Stimulated activated CD8-positive, alpha-beta memory T cell treated with anti-CD3 and anti-CD28 coated beads, Interleukin-4, amount 100 ng/mL, for 4 hours (primary cell): ENCODE results near the gene LIPT1.
"Not testable (repeated sequence)": the region's sequence is repeated elsewhere in the genome, so short reads cannot be mapped to it uniquely, and the experiment has no call there.

Experiments used
- DNase-seq, 2 donors: peaks; one replicate each; pipeline ENCODE4 v3.0.0-alpha.2; 2020; ENCODE audit warnings: low read depth in 2 of 2, low spot score in 1 of 2

The LIPT1 gene

DNA sequence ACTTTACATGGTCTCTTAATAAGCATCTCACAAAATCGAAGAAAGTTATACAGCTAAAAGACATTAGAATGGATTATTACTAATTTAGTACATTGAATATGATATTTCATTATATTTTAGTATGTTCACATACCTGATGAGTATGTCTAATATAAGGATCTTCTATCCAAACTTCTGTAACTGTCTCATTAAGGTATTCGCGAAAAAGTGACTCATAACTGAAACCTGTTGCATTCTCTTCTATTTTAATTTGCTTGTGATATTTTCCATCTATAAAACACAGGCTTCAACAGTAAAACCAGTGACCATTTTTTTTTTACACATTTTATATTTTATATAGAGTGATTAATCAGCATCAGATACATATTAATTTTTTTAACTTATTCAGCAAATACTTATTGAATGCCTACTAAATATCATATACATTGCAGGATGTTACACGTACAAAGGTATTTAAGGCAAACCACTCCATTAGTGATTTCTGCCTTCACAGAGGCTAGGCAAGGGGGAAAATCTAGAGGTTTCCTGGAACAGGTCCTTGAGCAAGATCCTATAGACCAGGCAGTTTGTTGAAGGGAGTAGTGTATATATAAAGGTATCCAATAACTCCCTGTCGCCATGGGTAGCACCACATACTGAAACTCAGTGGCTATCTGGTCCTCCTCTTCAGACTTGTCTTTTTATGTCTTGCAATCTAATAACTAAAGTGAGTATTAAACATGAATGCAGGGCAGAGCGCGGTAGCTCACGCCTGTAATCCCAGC lies 16.8 kb downstream of the LIPT1 start:
- DNase-seq = no peak

DNA sequence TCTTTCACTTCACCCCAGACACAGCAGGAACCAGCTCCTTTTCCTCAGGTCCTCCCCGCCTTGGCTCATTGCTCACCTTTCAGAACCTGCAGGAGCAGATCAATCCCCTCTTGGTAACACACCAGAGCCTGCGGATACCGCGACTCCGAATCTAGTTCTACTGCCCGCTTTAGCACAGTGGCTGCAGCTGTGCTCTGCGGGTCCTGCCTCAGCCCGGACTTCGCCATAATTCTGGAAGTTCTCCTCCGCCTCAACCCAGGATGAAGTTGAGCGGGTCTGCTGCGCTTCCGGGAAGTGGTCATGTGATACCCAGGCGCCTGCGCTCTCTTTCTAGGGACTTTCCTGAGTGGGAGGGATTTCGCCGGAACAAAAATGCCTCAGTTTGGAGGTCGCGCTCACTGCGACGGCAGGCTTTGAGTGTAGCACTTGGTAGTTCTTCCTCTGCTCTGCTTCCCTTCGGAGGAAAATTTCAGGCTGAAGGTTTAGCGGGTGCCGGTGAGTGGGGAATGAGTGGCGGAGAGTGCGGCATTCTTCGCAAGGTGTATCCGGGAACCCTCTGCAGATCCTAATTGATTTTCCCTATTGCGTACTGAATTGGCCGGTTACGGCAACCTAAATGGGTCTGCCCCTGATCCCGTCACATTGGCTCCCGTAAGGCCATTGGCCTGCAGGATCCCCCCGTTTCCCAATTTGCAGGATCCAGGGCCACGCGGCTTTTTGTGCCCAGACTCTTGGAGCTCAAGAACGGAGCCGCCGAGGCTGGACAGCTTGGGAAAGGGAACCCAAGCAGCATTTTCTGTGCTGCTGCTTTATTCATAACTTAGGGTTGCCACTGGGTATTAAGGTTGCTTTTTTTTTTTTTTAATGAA lies 26.2 kb downstream of the LIPT1 start, which contains the start of the genes MITD1 and MRPL30:
Gene MITD1, minus strand, starts transcription at position 304 of the 869 bp plus-strand sequence. Its CDS starts 77 bp downstream, at position 227.
Gene MRPL30, plus strand, starts transcription at position 430 of the 869 bp plus-strand sequence. CDS start 5,020 bp downstream, outside the sequence.
- peak; percentile 79 to 83 for DNase-seq

DNA sequence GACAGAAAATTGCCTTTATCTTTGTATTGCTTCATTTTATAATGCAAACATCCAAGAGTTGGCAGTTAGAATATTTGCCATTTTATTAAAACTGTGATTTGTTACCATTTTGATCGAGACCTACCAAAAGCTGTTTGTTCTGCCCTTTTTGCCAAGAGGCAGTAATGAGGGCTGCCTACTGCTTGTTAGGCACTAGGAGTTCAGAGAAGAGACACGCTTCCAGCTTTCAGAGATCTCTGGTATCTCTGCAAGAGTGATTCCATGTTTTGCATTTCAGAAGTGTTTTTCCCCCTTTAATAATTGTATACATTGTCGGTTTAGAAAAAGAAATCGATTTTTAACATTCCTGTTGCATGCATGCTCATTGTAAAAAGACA lies 26.8 kb downstream of the LIPT1 start:
- DNase-seq = no peak

DNA sequence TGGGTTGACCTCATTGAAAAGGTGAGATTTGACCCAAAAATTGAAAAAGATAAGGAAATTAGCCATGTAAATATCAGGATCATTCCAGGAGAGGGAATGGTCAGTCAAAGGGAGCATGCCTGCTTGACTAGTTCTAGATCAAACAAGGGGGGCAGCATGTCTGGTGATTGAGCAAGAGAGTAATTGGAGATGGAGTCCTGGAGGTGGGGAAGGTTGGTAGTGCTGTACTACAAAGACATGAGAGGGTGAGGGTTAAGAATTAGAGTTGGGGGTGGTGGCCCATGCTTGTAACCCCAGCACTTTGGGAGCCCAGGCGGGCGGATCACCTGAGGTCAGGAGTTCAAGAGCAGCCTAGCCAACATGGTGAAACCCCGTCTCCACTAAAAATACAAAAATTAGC lies 28.3 kb downstream of the LIPT1 start:
- no peak for DNase-seq

DNA sequence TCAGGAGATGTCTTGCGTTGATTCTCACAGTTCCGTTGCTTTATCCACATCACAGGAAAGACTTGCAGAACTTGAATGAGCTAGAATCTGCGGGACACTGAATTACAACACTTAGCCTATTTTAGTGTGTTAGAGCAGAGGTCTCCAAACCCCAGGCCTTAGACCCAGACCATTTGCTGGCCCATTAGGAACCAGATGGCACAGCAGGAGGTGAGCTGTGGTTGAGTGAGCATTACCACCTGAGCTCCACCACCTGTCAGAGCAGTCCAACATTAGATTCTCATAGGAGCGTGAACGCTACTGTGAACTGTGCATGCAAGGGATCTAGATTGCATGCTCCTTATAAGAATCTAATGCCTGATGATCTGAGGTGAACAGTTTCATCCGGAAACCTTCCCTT lies 30.0 kb downstream of the LIPT1 start:
- no peak for DNase-seq

DNA sequence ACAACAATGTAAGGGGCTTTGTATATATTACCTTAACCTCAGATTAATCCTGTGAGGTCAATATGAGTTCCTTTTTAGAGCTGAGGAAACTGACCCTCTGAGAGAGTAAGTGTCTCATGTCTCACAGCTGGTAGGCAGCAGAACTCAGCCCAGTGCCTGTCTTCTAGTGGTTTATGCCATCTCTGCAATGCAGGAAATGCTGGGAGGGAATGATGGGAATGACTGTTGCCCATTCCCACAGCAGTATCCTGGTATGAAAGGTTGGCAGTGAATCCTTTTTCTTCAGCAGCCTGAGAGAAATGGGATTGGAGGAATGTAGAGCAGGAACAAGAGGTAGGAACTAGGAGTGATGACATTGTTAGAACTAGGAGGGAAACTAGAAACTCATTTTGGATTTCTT lies 32.2 kb downstream of the LIPT1 start:
- DNase-seq = no peak

DNA sequence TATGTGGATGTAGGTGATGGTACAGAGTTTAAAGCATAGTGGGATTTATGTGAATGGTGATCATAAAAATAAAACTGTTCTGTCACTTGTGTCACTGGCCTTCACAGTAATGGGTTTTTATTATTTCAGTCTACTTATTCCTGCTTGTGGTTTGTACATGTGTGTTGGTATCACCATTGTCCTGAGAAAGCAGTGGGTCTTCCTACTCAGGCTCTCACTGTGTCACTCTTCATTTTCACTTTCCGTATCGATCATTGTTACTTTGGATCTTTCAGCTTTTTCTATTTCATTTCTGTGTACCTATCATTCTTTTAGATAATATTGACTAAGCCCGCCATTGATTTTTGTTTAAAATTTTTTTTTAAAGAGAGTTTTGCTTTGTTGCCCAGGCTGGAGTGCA lies 33.6 kb downstream of the LIPT1 start:
- DNase-seq = no peak

DNA sequence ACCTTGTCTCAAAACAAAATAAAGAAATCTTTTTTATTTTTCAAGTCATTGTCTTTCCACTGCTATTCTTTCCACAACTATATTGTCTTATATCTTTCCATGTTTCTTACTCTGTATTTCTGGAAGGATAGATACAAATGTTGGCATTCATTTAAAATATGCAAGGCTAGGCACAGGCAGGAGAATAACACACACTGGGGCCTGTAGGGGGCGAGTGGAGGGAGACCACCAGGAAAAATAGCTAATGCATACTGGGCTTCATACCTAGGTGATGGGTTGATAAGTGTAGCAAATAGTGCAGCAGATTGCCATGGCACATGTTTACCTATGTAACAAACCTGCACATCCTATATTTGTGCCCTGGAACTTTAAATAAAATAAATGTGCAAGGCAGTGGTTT lies 35.8 kb downstream of the LIPT1 start:
- DNase-seq = no peak

DNA sequence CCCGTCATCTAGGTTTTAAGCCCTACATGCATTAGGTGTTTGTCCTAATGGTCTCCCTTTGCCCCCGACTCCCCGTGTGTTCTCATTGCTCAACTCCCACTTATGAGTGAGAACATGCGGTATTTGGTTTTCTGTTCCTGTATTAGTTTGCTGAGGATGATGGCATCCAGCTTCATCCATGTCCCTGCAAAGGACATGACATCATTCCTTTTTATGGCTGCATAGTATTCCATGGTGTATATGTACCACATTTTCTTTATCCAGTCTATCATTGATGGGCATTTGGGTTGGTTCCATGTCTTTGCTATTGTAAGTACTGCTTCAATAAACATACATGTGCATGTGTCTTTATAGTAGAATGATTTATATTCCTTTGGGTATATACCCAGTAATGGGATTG lies 37.6 kb downstream of the LIPT1 start:
- not testable (repeated sequence) for DNase-seq

DNA sequence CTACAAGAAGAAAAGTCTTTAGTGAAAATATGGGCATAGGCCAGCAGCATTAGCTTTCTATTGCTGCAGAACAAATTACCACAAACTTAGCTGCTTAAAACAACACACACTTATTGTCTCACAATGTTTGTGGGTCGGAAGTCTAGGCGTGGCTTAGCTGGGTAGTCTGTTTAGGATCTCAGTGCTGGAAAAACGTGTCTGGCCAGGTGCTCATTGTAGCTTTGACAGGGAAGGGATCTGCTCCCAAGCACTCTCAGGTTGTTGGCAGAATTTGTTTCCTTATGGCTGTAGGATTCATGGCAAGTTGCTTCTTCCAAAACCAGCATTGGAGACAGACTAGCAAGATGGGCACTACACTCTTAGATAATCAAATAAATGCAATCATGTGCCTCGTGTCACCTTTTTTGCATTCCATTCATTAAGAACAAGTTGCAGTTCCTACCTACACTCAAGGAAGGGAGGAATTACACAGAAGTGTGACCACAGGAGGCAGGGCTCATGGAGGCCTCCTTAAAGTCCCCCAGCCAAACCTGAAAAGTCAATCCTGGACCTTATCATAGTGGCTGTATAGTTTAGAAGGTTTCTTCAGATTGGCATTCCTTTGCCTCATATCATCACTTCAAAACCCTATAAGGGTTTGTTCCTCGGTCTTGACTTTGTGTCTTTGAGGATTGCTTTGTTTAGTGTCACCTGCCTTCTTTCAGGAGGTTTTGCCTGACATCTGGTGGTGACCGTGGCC lies 43.5 kb downstream of the LIPT1 start:
- DNase-seq = no peak

DNA sequence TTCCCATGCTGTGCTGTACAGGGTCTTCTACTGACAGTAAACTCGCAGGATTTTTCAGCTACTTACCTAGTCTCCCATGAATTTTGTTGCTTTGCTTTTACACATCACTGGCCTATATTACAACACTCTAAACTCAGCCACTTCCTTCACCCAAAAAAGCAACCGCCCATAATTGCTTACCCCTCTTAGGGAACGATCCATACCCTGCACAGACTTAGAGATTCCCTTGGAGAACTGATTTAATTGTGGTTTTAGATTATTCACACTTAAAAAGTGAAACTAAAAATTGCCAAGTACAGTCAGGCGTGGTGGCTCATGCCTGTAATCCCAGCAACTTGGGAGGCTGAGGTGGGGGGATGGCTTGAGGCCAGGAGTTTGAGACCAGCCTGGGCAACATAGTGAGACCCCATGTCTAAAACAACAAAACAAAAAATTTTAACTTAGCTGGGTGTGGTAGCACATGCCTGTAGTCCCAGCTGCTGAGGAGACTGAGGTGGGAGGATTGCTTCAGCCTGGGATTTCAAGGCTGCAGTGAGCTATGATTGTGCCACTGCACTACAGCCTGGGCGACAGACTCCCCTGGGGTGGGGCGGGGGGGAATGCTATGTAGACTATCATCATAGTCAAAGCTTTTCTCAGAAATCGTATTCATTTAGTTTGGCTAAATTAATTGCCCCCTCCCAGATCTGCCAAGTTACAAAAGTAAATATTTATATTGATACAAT lies 45.5 kb downstream of the LIPT1 start:
- no peak for DNase-seq

DNA sequence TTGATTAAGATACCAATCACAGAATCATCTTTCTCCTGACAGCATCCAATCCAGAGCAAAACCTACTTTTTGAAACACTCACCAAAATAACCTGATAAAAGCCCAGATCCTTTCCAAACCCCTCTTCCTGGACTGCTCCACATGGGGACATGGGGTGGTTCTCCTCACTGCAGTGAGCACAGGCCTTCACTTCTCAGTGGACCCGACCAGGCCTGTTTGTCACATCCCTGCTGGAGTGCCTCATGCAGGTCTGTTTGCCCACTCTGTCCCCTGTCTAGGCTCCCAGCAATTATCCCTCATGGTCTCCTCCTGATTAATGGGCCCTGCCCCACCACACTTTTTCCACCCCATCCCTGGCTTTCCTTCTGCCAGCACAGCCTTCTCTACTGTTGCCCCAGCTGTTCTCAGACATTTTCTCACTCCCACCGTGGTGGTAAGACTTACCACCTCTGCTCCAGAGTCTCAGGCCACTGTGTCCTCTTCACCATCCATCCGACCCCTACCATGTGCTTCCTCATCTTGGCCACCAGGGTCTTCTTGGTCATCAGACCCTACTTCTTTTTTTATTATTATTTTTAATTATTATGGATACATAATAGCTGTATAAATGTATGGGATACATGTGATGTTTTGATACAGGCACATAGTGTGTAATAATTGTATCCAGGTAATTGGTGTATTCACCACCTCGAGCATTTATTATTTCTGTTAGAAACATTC lies 47.4 kb downstream of the LIPT1 start:
- no peak for DNase-seq

DNA sequence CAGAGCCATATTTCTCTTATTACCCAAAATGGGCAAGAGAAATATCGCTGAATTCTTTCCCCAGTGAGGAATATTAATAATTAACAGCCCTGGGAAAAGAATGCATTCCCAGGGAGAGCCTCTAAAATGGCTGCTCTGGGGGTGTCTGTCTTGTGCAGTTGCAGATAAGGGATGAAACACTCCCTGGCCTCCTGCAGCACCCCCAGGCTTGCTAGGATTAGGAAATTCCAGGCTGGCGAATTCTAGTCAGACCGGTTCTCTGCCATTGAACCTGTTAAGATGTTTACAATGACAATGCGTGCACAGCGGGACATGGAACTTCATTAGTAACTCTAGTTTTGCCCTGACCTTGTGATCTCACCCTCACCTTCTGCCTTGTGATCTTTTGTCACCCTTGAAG lies 50.7 kb downstream of the LIPT1 start:
- DNase-seq = no peak
